ENCODE data around the gene HOXA6.

The HOXA6 gene

DNA sequence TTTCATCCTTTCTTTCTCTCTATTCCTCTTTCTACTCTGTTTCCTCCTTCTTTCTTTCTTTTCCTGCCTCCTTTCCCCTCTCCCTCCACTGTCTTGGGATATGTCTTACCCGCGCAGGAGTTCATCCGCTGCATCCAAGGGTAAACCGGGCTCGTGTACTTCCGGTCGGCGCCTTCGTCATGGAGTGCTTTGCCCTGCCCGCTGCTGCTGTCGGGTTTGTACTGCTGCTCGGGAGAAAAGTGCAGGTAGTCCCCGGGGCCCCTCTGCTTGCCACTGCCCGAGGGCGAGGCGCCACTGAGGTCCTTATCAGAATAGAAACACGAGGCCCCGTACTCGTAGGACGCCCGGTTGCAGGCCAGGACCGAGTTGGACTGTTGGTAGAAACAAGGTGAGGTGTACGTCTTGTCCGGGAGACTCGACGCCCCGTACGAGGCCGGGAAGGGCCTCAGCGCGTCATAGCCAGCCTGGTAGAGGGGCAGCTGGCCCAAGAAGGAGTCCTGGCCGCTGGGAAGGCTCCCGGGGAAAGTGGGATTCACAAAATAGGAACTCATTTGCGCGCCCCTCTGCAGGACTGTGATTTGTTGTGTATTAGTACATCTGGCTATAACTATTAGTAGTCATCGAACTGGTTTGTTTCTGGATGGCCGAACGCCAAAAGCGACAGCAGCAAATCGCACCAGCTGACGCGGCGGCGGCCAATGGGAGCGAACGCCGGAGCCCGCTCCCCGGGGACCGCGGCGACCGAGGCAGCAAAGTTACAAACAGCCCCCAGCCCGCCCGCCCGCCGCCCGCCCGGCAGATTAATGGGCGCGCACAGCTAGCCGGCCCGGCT is at the start of gene HOXA6:
Gene HOXA6, minus strand, starts transcription at position 576 of the 832 bp plus-strand sequence. Its CDS starts 25 bp downstream, at position 551.
- DNase-seq (ENCODE audit: low read depth in 1 of 2, low spot score in 1 of 2): no peak

GRCh38 chr7:27196287-27196767 is 48.8 kb upstream of the HOXA6 start:
- DNase-seq (ENCODE audit: low read depth in 1 of 2, low spot score in 1 of 2): peak; percentile 65 to 78

- DNase-seq (ENCODE audit: low read depth in 1 of 2, low spot score in 1 of 2): no peak
Measured at GRCh38 chr7:27194686-27195379, 47.3 kb upstream of the HOXA6 start.

GRCh38 chr7:27194002-27194352 is 46.4 kb upstream of the HOXA6 start:
- no peak for DNase-seq (ENCODE audit: low read depth in 1 of 2, low spot score in 1 of 2)

GRCh38 chr7:27193335-27194001 is 45.9 kb upstream of the HOXA6 start:
- no peak for DNase-seq (ENCODE audit: low read depth in 1 of 2, low spot score in 1 of 2)

GRCh38 chr7:27192546-27193334 is 45.2 kb upstream of the HOXA6 start:
- DNase-seq (ENCODE audit: low read depth in 1 of 2, low spot score in 1 of 2): no peak

DNA sequence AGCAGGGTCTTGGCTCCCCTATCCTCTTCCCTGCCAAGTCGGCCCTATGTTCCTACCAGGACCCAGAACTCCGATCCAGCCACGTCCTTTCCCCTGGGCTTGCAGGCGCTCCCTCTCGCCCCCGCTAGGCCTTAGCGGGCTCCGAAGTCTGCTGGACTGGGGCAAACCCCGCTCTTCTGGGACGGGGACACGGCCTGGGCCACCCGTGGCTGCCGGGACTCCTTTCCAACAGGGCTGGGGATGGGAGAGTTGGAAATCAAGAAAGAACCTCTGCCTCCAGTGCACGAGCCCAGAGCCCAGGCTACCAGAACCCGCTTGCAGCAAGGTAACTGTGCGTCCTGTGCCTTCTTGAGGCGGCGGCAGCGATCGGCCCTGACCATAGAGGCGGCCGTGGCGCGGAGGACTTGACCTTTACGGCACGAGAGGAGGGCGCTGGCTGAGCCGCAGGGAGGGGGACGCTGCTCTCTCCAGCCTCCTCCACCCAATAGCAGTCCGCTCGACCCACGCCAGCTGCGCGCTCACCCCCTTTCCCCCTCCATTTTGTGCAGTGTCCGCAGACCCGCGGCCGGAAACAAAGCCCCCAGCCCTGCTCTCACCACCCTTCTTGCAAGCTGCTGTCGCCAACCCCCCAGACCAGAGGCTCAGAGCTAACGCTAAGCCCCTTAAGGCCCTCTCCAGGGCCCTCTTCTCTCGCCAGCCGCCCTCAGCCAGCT is 44.4 kb upstream of the HOXA6 start:
- DNase-seq (ENCODE audit: low read depth in 1 of 2, low spot score in 1 of 2): no peak

DNA sequence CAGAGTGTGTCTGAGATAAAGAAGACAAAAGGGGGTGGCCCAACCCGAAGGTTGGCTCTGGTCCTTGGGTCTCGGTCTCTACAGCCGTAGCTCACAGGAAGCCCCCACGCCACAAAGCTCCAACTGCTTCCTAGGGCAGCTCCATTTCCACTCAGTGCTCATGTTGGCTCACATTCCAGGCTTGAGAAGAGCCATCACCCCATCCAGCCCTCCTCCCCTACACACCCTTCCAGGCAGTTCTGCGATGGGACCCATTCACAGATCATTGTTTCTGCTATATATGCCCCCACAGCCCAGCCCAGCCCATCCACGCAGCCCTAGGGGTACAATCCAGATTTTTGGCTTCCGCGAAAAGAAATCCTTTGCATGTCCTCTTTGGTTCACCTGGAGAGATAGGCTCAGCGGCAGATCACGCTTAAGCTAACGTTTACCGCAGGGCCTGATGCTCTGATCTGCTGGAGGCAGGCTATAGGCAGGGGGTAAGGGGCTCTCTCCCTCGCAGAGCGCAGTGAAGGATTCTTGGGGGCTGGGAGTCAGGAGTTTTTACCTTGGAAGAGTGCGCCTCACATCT is 43.7 kb upstream of the HOXA6 start:
- no peak for DNase-seq (ENCODE audit: low read depth in 1 of 2, low spot score in 1 of 2)

- no peak for DNase-seq (ENCODE audit: low read depth in 1 of 2, low spot score in 1 of 2)
Measured at GRCh38 chr7:27189997-27190748, 42.6 kb upstream of the HOXA6 start.

- no peak for DNase-seq (ENCODE audit: low read depth in 1 of 2, low spot score in 1 of 2)
Measured at GRCh38 chr7:27189295-27189996, 41.9 kb upstream of the HOXA6 start.

DNA sequence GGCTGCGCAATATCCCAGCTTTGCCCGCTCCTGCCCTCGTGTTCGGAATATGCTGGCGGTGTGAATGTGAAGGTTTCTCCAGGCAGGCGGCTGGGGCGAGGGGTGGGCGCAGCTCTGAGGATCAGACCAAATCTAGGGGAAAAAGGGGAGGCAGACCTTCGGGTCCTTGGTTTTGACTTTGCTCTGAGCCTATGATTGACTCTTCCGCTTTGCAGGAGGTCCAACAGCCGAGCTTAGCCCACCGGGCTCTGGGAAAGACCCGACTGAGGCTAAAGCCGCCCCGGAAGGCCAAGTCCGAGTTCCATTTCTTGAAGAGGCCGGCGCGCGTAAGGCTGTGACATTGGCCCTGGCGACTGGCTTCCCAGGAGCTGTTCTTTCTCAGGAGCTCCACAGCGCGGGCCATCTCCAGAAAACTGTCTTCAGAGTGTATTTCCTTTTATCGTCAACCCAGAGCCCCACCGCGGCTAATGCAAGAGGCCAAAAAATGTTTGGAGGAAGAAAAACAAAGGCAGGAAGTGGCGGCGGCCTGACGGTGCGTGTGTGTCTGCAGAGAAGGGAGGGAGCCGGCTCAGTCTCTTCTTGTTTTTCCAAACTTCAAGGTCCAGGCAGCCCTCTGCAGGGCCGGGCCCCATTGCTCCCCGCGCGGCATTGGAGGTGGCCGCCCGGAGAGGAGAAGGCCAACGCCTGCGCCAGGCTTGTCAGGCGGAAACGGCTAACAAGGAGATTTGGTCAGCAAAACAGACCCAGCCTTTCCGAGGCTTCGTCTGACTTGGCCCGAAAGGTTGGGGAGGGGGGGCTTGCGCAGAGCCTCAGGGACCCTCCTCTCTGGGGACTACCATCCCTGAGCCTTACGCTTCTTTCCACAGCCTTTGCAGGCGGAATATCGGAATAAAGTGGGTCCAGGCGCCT is 41.1 kb upstream of the HOXA6 start:
- no peak for DNase-seq (ENCODE audit: low read depth in 1 of 2, low spot score in 1 of 2)

- no peak for DNase-seq (ENCODE audit: low read depth in 1 of 2, low spot score in 1 of 2)
Measured at GRCh38 chr7:27187475-27188385, 40.2 kb upstream of the HOXA6 start.

- no peak for DNase-seq (ENCODE audit: low read depth in 1 of 2, low spot score in 1 of 2)
Measured at GRCh38 chr7:27186668-27187474, 39.3 kb upstream of the HOXA6 start.

DNA sequence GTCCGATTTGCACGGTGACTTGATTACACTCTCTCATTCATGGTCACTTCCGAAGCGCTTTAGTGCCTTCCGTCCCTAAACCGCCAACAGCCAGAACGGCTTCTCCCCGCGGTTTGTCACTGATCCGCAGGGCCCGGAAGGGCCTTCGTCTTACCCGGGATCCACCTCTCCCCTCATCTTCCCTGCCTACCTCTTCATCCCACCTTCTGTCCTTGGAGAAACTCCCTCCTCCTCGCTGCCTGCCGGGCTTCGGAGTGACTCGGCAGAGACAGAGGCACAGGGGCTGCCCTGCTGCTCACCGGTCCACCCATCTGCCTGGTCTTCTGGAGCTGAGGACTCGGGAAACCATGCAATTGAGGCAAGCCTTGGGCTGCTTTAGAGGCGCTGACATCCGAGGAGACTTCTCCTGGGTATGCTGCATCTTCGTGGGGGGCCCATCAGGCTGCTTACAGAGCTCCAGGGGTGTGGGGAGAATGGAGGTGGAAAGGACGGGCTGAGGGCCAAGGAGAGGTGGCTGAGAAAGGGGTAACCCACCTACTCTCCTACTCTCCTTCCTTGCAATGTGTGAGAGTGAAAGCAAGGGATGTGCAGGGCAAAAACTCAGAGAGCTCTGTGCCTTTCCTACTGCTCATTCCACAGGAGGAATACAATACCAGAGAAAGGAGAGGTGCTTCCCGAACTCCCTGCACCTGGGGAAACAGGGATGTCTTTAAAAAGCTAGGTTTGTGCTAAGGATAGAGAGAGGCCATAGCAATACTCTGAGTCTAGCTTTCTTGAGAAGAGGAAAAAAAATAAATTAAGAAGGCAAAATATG is 38.5 kb upstream of the HOXA6 start:
- no peak for DNase-seq (ENCODE audit: low read depth in 1 of 2, low spot score in 1 of 2)

Data from activated T-helper 1 cell treated with anti-CD3 and anti-CD28 coated beads, Interleukin-2, amount 50 U/mL, for 16 hours (primary cell).